CD4-positive, alpha-beta T cell treated with Interleukin-6 at 100 ng/mL for 8 hours (primary cell): Measurements from ENCODE around the gene HNRNPH1.

ENCODE experiments used
- DNase-seq: peaks from one replicate; pipeline ENCODE4 v3.0.0-alpha.2; 2020; ENCODE audit warnings: mixed read lengths, low spot score

HNRNPH1 gene

DNA sequence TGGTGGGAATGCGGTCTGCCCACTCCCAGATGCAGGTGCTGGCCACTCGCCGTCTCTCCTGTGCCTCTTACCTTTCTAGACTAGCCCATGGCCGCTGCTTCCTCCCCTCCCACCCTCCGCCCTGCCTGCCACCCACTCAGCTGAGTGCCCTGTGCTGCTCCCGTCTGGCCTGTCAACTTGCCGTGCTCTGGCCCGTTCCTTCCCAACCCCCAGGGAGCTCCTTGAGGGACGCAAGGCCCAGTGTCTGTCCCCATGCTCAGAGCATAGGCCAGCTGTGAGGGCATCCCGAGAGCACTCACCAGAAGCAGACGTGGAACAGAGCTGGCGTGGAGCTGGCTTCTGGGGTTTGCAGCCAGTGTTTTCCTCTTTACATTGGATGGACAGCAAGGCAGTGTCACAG is 20.2 kb downstream of the HNRNPH1 start:
- no peak for DNase-seq

DNA sequence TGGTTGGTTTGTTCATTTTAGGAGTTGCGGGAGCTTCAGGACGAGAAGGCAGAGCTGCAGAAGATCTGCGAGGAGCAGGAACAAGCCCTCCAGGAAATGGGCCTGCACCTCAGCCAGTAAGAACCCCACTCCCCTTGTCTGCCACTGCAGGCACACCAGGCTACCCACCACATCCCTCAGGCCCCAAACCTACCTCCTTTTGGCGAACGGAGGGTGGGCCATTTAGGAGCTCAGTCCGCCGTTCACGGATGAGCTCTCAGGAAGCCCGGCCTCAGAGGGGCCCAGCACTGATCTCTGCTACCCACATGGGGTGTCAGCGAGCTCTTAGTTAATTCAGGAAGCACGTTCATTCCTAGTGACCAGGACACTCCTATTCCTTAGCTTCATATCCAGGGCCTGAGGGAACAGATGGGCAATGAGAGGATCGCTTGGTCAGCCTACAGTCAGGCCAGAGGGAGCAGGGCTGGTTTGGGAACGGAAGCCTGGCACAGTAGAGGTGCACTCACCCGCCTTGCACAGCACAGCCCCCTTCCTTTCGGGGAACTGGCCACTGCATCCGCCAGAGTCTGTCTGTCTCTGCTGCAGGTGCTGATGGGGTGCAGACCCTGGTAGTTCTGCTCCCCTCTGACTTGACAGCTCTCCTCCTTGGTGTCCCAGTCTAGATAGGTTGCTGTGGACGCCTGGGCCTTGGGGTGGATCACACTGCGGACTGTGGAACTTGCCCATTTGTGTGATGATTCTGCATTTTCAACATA is 21.4 kb downstream of the HNRNPH1 start:
- DNase-seq, result no peak

DNA sequence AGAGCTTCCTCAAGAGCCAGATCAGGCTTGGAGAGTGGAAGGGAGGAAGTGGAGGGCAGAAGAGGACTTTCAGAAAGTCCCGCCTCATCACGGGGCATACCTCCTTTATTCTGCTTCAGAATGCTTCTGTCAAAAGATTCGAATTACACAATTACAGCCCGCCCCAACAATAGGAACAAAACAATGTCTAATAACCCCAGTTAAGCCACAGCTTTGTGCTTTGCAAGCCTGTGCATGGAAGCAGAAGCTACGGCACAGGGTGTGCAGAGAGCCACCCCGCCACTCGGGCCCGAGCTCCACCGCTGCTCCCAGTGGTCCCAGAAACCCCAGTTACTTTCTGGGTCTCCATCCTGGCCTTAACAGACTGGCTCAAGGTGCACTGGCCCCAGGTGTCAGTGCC is 23.5 kb downstream of the HNRNPH1 start:
- DNase-seq, result no peak

DNA sequence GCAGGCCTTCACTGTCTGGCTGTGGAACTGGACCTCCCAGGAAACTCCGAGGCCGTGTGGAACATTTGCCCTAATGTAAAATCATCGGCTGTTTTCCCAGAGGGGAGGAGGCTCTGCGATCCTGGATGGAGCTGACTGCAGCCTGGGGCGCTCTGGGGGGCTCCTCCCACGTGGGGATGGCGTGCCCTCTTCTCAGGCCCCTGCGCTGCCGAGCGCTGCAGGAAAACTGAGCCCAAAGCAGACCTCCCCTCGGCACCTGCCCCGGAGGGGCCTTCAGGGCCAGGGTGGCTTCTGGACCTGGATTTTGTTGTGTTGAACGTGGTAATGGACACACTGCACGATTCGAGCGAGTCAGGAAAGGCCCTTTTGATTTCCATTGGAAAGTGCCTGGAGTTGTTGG is 23.9 kb downstream of the HNRNPH1 start:
- DNase-seq, result no peak

DNA sequence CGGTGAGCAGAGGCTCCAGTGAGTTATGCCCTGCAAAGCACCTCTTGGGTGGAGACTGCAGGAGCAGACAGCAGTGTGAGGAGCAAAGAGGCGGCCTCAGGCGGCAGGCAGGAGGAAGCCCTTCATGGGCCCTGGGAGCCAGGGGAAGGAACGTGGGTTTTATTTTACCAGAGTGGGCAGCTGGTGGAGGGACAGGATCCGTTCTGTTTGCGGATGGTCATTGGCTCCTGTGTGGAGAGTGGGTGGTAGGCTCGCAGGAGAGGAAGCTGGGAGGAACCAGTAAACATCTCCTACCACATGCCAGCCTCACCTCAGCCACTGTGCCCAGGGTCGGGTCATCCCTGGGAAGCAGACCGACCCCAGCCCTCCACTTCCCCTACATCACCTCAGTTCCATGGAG is 24.4 kb downstream of the HNRNPH1 start:
- DNase-seq, result no peak

DNA sequence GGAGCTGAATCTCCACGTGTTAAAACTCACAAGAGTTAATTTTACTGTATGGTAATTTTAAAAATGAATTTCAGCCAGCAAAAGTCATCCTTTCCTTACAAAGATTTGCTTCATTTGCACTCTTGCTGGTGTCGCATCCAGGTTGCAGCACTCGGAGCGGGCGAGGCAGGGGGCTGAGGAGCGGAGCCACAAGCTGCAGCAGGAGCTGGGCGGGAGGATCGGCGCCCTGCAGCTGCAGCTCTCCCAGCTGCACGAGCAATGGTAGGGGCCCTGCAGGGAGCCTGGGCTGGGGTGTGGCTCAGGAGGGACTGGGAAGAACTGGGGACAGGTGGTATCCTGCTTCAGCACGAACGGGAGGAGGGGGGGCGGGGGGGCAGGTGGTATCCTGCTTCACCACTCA is 27.1 kb downstream of the HNRNPH1 start:
- DNase-seq, result no peak

DNA sequence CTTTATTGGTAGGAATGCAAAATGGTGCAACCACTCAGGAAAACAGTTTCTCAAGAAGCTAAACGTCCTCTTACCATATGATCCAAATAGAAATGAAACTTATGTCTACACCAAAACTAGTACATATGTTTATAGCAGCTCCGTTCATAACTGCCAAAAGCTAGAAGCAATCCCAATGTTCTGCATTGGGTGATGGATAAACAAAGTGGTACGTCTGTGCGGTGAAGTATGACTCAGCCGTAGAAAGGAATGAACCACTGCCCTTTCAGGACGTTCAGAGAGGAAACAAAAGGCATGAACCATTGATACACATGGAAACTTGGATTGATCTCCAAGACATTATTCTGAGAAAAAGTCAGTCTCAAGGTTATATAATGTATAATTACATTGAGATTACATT is 27.6 kb downstream of the HNRNPH1 start:
- DNase-seq, result no peak

DNA sequence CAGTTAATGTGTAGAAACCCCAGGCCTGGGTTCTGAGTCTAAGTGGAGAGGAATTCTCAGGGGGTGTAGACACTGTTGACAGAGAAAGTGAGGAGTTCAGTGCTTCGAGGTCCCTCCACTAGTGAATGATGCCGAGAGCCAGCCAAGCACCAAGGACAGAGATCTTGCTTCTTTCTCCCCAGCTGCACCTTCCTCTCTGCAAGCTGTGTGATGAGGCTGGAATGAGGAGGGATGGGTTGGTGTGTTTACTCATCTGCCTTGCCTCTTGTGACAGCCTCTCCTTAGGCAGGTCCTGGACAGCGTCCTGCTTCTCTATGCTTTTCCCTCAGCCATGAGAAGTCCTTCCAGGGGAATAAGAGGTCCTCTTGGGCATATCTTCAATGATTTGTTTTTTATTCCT is 35.3 kb downstream of the HNRNPH1 start:
- DNase-seq, result no peak

DNA sequence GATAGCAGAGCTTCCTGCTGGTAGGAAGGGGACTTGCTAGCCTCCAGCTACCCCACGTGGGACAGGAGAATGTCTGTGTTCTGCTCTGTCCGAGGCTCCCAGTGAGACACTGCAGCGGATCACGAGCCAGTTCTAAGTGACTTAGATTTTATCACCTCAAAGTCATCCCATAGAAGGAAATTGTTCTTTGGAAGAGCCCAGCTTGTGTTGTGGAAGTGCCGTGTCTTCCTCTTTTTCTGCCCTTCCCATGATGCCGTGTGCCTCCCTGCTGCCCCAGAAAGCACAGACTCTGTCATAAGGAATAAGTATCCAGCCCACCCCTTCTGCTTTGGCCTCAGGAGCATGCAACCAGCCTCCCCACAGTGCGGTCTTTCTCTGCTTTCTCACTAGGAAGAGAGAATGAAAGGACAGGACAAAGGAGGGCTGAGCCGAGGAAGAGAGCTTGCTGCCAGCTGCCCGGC is 37.5 kb downstream of the HNRNPH1 start:
- no peak for DNase-seq

DNA sequence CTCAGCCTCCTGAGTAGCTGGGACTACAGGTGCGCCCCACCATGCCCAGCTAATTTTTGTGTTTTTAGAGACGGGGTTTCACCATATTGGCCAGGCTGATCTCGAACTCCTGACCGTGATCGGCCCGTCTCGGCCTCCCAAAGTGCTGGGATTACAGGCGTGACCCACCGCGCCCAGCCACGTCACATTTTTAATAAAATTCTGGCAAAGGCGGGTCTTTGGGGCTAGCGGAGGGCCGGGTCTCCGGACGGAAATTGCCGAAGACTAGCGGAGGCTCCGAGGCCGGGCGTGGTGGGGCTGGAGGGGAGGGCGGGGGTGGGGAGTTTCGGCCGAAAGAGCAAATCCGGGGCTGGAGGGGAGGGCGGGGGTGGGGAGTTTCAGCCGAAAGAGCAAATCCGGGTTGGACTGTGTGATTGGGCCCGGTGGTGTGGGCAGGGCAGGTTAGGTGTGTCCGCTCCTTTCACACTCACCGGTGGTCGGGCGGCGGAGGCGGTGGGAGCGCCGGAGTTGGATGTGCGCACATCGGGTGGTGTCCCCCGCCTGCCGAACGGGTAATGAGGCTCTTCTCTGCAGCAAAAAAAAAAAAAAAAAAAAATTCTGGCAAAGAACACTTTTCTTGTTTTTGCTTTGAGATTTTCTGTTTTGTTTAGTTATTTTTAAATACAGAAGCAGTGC is 46.0 kb downstream of the HNRNPH1 start:
- DNase-seq, result no peak

DNA sequence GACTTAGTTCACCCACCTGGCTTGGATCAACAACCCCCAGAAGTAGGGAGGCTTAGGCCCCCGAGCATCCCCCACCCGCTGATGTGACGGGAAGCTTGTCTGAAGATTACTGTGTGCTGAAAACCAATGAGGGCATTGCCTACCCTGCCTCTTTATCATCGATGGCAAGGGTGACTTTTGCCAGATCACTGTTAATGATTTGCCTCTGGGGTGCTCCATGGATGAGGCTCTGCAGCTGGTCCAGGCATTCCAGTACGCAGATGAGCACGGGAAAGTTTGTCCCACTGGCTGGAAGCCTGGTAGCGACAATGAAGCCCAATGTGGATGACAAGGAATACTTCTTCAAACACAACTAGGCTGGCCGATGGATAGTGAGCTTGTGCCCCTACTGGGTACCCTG is 51.1 kb downstream of the HNRNPH1 start:
- no peak for DNase-seq

DNA sequence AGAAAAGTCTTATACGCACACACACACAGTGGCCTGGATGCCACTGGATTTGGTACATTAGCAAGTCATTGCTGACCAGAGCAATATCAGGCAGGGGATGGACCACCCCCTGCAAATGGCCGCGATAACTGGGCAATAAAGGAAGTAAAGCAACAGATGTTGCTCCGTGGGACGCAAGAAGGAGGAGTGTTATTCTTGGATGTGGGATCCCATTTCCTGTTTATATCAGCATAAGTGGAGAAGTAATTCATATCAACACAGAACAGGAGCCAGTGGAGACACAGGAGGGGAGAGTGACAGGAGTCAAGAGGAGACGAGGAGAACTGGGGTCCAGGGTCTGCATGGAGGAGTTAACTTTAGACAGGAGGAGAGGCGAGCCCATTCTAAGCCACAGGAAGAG is 54.8 kb downstream of the HNRNPH1 start:
- no peak for DNase-seq

DNA sequence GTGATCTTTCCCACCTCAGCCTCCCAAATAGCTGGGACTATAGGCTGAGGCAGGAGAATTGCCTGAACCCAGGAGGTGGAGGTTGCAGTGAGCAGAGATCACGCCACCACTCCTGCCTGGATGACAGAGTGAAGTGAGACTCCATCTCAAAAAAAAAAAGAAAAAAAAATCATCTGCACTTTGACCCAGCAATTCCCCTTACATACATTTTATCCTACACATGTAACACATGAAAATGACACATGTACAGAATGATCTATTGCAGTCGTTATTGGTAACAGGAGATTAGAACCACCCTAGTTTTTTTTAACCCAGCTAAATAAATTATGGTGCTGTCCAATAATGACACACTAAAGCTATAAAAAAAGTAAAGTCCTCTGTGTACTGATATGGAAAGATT is 58.9 kb downstream of the HNRNPH1 start:
- DNase-seq, result no peak
